ENCODE measurements around the gene C1QBP.

The C1QBP gene

DNA sequence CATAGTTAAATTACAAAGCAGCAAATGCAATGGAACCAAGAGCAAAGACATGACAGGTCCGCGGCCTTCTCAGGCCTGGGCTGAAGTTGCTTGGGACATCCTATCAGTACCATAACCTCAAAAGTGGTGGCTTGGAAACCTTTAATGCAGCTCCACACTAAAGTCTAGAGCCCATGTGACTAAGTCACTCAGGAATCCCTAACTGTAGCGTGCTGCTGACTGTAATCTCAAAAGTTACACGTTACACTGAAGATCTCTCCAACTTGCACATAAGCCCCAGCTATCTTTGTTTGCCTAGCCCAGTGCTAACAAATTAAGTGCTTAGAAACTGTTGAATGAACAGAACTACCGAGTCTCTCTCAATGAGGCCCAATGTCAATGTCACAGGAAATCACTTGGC, 47.3 kb downstream of the C1QBP start:
- Histone ChIP-seq H3K9me3 (ENCODE audit: control extremely low read depth in 1 of 5, control insufficient read depth in 4 of 5, insufficient read depth in 2 of 5, low read depth in 1 of 5, low read length in 4 of 5) (peaks cover 0 to 3% (median 0%) of the 10 kb centered on the region in 5 experiments), H3K27me3 (replicated peaks in 2 of 5; ENCODE audit: control insufficient read depth in 4 of 5, insufficient read depth in 5 of 5, low read length in 4 of 5) (no peaks in the 10 kb centered on the region), H3K27ac (ENCODE audit: insufficient read depth in 1 of 2, low read depth in 1 of 2, low read length in 2 of 2, poor library complexity in 1 of 2, severe bottlenecking in 2 of 2) (no peak overlapping the region), H3K4me3 (ENCODE audit: control insufficient read depth in 1 of 7, extremely low read depth in 1 of 7, insufficient read depth in 4 of 7, low read depth in 2 of 7, low read length in 6 of 7) (no peak overlapping the region), H3K36me3 (ENCODE audit: control insufficient read depth in 4 of 4, insufficient read depth in 4 of 4, low read length in 3 of 4) (peaks cover 23 to 82% (median 67%) of the 10 kb centered on the region in 4 experiments), H3K4me1 (ENCODE audit: control extremely low read depth in 1 of 4, control insufficient read depth in 4 of 4, insufficient read depth in 4 of 4, low read length in 3 of 4) (peaks cover 0 to 2% (median 0%) of the 10 kb centered on the region in 4 experiments)
- ChIA-PET POLR2A (no interaction called here), CTCF (interaction anchor here (1.5 to 2.2 kb wide), 2 partner anchors 10 to 21 kb away, joined by 5 read pairs; no protein-coding TSS in a partner anchor)
- WGBS (ENCODE audit: insufficient coverage) = 94% methylated on average over 3 of the region's 5 CpGs
- no peak for DNase-seq

Measured in common myeloid progenitor, CD34-positive (primary cell).